ENCODE data around the gene FUT2. TPM values are rescaled to one million over a fixed set of nuclear protein-coding genes. Genes with fewer than 3 reads are reported as not detected.
"Not testable (repeated sequence)": the region's sequence is repeated elsewhere in the genome, so short reads cannot be mapped to it uniquely, and the experiment has no call there.

FUT2 gene
- total RNA-seq, 3 donors from 2014 or later: 0.14 TPM; not detected in 2

DNA sequence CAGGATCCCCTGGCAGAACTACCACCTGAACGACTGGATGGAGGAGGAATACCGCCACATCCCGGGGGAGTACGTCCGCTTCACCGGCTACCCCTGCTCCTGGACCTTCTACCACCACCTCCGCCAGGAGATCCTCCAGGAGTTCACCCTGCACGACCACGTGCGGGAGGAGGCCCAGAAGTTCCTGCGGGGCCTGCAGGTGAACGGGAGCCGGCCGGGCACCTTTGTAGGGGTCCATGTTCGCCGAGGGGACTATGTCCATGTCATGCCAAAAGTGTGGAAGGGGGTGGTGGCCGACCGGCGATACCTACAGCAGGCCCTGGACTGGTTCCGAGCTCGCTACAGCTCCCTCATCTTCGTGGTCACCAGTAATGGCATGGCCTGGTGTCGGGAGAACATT is 7.5 kb downstream of the FUT2 start:
- H3K27me3 Mint-ChIP-seq (ENCODE audit: low read depth): peaks cover 2% of the 10 kb centered on the region

DNA sequence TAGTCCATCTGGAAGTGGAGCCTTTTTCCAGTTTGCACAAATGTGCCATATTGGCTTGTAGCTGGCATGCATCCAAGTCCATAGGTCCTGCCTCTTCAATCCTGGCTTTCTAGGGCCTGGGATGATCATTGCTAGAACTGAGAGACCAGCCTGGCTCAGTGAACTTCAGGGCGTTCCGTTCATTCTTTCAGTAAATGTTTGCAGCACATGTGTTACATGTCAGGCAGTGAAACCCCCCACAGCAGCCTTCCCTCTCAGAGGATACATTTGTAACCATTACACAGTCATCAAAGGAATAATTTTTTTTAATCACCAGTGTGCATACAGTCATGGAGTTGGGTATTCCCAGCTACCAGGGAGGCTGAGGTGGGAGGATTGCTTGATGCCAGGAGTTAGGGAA is 9.7 kb downstream of the FUT2 start:
- H3K36me3 Mint-ChIP-seq (ENCODE audit: insufficient read depth): peaks cover 21% of the 10 kb centered on the region
- no peaks in the 10 kb centered on the region for H3K27me3 Mint-ChIP-seq (ENCODE audit: low read depth)
- no peaks in the 10 kb centered on the region for H3K4me1 Mint-ChIP-seq (ENCODE audit: low read depth)
- ATAC-seq (no peak), DNase-seq (no peak)
- H3K4me3 Mint-ChIP-seq: no peak overlapping the region
- H3K9me3 Mint-ChIP-seq: no peaks in the 10 kb centered on the region

More for the DNA sequence above, 7.5 kb downstream of the FUT2 start:
- Mint-ChIP-seq H3K9me3 (no peaks in the 10 kb centered on the region), H3K4me3 (no peak overlapping the region), H3K4me1 (ENCODE audit: low read depth) (no peaks in the 10 kb centered on the region), H3K36me3 (ENCODE audit: insufficient read depth) (peaks cover 21% of the 10 kb centered on the region)
- ATAC-seq (no peak), DNase-seq (no peak)

DNA sequence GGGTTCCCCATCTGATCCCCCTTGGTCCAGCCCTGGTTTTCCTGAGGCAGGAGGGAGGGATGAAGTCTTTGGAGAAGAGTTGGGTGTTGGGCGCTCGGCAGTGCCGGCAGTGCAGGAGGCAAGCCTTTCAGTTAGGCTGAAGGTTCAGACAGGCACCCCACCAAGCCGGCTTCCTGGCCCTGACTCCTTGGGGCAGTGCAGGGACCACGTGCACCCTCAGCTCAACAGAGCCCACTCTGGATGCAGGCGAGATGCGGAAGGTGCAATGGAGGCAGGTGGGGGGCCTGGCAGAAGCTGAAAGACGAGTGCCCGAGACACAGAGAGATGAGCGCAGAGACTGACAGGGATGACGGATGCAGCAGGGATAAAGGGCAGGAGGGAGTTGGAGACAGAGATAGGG is 12.7 kb downstream of the FUT2 start:
- Mint-ChIP-seq H3K4me1 (ENCODE audit: low read depth) (peaks cover under 1% of the 10 kb centered on the region), H3K36me3 (ENCODE audit: insufficient read depth) (peaks cover 12% of the 10 kb centered on the region), H3K27me3 (ENCODE audit: low read depth) (no peaks in the 10 kb centered on the region), H3K9me3 (no peaks in the 10 kb centered on the region), H3K4me3 (no peak overlapping the region)
- DNase-seq (no peak), ATAC-seq (no peak)

DNA sequence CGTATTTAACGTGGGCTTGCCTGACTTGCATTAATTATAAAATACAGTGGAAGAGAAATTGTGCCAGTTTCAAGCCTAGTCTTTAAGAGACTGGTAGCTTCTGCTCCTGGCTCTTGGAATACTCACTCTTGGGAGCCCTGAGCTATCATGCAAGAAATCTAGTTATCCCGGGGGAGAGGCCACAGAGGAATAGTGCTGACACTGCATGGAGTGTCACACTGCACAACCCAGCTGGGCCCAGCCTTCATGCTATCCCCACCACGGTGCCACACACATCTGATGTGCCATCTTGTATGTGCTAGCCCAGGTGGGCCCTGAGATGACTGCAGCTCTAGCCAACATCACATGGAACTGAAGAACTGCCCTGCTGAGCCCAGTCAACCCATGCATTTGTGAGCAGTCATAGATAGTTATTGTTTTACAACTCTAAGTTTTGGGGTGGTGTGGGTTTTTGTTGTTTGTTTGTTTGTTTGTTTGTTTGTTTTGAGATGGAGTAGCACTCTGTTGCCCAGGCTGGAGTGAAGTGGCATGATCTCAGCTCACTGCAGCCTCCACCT is 15.4 kb downstream of the FUT2 start:
- no peak overlapping the region for H3K4me3 Mint-ChIP-seq
- no peak for ATAC-seq
- H3K9me3 Mint-ChIP-seq: no peaks in the 10 kb centered on the region
- peaks cover 12% of the 10 kb centered on the region for H3K4me1 Mint-ChIP-seq (ENCODE audit: low read depth)
- H3K36me3 Mint-ChIP-seq (ENCODE audit: insufficient read depth): peaks cover 5% of the 10 kb centered on the region
- no peaks in the 10 kb centered on the region for H3K27me3 Mint-ChIP-seq (ENCODE audit: low read depth)
- no peak for DNase-seq

DNA sequence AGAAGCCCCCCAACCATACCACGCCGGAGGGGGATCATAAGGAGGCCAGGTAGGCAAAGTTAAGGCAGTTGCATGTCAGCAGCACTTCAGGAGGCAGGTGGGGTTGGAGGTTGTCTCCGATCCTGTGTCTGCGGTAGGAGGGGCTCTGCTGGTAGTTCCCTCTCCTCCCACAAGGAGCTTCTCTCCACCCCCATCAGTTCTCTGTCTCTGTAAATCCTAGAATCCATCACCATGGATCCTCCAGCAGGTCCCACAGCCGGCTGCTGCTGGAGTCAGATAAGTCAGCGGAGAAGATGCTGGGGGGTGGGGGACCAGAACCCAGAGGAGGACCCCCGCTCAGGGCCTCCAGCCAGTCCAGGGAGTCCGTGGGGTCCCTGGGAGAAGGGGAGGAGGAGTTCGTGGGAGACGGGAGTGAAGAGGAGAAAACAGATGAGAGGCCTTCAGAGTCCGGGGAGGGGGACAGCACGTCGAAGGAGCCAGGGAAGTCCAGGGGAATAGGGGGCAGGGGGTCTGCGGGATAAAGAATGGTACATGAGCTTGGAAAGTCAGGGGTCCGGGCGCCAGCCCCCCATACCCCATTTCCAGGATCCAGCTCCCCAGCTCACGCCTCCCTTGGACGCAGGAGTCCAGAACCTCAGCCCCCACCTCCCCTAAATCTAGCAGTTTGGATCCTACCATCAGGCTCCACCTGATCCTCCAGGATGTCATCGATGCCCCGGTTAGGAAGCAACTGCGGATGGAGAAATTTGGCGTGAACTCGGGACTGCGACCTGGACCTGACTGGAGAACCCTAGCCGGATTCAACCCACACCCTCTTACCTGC is 17.5 kb downstream of the FUT2 start:
- H3K9me3 Mint-ChIP-seq: no peaks in the 10 kb centered on the region
- no peak for ATAC-seq
- H3K27me3 Mint-ChIP-seq (ENCODE audit: low read depth): no peaks in the 10 kb centered on the region
- peaks cover 2% of the 10 kb centered on the region for H3K36me3 Mint-ChIP-seq (ENCODE audit: insufficient read depth)
- H3K4me1 Mint-ChIP-seq (ENCODE audit: low read depth): peaks cover 12% of the 10 kb centered on the region
- H3K4me3 Mint-ChIP-seq: peak overlapping the region; percentile 85
- no peak for DNase-seq

DNA sequence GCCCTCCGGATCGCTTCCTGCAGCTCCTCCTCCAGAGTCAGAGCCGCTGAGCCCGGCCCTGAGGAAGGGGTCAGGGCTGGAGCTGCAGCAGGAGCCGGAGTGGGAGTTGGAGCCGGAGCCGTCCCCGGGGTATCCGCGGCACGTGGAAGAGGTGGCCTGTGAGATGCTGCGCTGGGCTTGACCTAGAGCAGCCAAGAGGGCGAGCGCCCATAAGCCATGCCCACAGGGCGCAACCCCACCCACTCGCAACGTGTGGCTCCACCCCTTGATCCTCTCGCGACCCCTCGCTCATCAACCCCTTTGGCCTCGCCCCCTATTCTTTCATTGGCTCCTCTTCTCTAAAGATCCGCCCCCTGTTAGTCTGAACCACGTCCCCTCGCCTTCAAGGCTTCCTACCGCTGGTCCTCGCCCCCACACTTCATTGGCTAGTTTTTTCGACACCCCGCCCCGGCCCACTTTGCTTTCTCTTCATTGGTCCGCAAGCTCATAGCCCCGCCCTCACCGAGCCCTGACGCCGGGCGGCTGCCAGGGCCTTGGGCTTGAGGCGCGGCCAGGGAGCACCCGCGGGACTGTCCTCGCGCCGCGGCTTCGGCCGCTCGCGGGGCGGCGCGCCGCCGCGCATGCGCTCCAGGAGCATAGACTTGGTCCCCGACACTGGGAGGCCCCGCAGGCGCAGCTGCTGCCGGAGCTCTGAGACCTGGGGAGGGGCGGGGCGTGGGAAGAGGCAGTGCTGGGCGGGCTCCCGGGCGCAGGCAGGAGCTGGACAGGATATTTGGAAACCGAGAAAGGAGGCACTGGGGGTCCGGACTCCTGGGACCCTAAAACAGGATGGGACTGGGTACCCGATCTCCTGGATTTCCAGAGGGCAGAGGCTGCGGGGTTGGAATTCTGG is 18.3 kb downstream of the FUT2 start:
- Mint-ChIP-seq H3K27me3 (ENCODE audit: low read depth) (no peaks in the 10 kb centered on the region), H3K9me3 (no peaks in the 10 kb centered on the region), H3K4me3 (peak overlapping the region; percentile 85), H3K4me1 (ENCODE audit: low read depth) (peaks cover 12% of the 10 kb centered on the region), H3K36me3 (ENCODE audit: insufficient read depth) (peaks cover 2% of the 10 kb centered on the region)
- DNase-seq (peak; percentile 93), ATAC-seq (peak; percentile 94)

DNA sequence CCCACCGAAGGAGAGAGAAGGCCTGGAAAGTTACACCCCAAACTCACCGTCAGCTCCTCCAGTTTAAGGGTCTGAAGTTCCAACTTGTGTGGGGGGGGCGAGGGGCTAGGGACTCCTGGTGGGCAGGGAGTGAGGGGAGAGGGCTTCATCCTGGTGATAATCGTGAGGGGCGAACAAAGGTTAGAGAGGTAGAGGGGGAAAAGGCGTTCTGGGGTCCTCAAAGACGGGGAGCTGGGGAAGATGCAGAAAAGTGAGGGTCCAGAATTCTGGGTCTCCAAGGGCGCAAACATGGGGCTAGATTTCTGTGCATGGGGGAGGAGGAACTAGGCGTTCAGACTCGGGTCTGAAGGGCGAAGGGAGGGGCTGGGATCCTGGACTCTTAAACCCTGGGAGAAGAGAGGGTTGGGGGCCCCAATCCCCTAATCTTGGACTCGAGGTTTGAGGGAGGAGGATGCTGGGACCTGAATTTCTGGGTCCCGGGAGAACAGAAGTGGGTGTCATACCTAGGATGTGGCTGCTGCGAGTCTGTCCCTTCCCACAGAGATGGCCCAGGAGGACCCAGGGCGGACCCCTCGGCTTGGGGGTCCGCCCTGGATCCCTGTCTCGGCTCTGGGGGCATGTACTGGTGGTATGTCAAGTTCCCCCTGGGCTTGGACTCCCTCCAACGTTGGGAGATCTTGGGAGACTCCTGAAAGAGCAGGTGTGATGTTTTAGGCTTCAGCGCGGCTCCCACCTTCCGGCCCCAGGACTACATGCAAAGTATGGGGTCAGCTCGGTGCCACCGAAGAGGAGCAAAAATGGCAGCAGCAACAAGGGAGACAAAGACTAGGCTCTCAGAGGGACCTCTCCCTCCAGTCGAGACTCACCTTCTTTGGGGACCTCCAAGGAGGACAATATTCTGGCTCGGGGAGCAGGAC is 19.2 kb downstream of the FUT2 start:
- no peaks in the 10 kb centered on the region for H3K27me3 Mint-ChIP-seq (ENCODE audit: low read depth)
- DNase-seq (no peak), ATAC-seq (no peak)
- H3K4me3 Mint-ChIP-seq: peak overlapping the region; percentile 85
- H3K9me3 Mint-ChIP-seq: no peaks in the 10 kb centered on the region
- H3K4me1 Mint-ChIP-seq (ENCODE audit: low read depth): peaks cover 12% of the 10 kb centered on the region
- peaks cover 2% of the 10 kb centered on the region for H3K36me3 Mint-ChIP-seq (ENCODE audit: insufficient read depth)

DNA sequence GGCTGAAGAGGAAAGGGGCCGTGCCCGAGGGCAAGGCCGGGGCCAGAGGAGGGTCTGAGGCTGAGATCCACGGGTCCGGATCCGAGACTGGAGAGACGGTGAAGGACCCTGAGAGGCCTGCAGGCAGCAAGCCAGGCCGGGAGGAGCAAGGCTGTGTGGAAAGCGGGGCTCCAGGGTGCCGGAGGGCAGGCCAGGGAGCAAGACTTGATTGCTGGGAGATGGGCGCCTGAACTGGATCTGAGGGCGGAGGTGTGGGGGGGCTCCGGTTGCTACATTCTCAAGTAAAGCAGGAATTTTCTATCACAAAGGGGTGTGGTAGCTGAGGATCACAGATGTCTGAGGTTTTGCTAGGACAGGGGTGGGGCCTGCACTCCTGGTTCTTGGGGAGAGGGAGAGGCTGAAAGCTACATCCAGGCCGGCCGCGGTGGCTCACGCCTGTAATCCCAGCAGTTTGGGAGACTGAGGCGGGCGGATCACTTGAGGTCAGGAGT is 20.0 kb downstream of the FUT2 start:
- Mint-ChIP-seq H3K36me3 (ENCODE audit: insufficient read depth) (peaks cover 2% of the 10 kb centered on the region), H3K4me3 (peak overlapping the region; percentile 31), H3K27me3 (ENCODE audit: low read depth) (no peaks in the 10 kb centered on the region), H3K9me3 (no peaks in the 10 kb centered on the region), H3K4me1 (ENCODE audit: low read depth) (peaks cover 13% of the 10 kb centered on the region)
- ATAC-seq: no peak
- DNase-seq: no peak

DNA sequence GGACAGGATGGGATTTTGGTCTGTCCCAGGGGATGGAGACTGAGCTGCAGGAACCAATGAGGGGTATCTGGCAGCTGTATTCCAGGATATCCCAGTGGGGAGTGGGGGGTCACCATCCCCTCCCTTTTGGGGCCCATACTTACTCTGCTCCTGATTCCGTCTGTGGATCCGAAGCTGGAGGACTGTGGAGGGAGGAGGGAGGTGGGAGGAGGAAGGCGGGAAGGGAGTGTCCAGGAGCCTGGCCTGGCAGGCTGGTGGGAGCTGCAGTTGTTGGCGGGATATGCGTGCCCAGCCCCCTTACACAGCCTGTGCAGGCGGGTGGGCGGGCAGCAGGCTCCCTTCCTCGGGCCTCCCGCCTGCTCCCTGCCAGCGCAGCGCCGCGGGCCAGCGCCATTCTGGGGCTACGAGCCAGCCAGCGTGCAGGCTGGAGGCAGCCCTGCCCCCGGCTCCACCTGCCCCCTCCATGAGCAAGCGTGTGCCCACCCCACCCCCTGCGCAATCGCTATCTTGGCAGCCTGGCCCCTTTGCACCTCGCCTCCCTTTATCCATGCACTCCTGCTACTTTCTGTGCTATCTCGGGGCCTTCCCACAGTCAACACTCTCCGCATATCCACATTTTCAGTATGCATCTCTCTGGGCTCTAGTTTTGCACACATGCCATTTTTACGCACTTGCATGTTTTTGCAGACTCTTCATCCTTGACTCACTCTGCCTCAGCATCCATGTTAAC is 21.0 kb downstream of the FUT2 start:
- Mint-ChIP-seq H3K4me1 (ENCODE audit: low read depth) (peaks cover 19% of the 10 kb centered on the region), H3K4me3 (no peak overlapping the region), H3K9me3 (no peaks in the 10 kb centered on the region), H3K36me3 (ENCODE audit: insufficient read depth) (no peaks in the 10 kb centered on the region), H3K27me3 (ENCODE audit: low read depth) (no peaks in the 10 kb centered on the region)
- DNase-seq: no peak
- no peak for ATAC-seq

DNA sequence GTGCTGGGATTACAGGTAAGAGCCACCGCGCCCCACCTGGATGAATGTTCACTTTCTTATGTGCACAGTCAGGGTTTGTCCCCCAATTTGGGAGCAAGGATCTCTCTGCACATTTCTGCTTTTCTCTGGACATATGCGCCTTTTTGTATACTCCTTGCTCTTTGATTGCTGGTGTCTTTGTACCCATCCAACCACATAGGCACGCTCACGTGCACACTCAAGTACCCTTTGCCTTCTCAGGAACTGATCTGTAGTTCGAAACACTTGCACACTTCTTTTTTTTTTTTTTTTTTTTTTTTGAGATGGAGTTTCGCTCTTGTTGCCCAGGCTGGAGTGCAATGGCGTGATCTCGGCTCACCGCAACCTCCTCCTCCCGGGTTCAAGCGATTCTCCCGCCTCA is 22.3 kb downstream of the FUT2 start:
- not testable (repeated sequence) for H3K36me3 Mint-ChIP-seq (ENCODE audit: insufficient read depth); H3K27me3 Mint-ChIP-seq (ENCODE audit: low read depth); ATAC-seq; H3K4me3 Mint-ChIP-seq; DNase-seq; H3K9me3 Mint-ChIP-seq
- H3K4me1 Mint-ChIP-seq (ENCODE audit: low read depth): peaks cover 19% of the 10 kb centered on the region

DNA sequence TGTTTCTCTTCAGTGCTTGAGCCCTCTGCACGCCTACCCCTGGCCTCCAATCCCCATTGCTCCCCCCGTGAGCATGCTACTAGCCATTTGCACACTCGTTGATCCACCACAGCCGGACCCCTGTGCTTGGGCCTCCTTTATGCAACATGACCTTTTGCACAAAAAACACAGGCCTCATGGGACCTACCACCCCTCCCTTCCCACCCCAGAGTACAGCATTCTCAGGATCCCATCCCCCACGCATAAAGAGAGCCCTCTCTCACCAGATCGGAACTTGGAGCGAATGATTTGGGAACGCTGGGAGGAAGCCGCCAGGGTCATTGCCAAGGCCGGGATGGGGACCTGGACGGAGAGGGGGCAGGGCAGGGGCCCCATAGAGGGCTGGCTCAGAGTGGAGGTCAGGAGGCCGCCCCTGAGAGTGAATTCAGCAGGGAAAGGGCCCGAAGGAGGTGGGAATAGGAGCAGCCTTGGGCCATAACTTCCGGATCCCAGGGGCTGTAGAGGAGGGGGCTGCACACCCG is 23.0 kb downstream of the FUT2 start:
- DNase-seq (no peak), ATAC-seq (no peak)
- Mint-ChIP-seq H3K36me3 (ENCODE audit: insufficient read depth) (no peaks in the 10 kb centered on the region), H3K4me1 (ENCODE audit: low read depth) (peaks cover 15% of the 10 kb centered on the region), H3K4me3 (peak overlapping the region; percentile 29), H3K9me3 (no peaks in the 10 kb centered on the region), H3K27me3 (ENCODE audit: low read depth) (no peaks in the 10 kb centered on the region)

DNA sequence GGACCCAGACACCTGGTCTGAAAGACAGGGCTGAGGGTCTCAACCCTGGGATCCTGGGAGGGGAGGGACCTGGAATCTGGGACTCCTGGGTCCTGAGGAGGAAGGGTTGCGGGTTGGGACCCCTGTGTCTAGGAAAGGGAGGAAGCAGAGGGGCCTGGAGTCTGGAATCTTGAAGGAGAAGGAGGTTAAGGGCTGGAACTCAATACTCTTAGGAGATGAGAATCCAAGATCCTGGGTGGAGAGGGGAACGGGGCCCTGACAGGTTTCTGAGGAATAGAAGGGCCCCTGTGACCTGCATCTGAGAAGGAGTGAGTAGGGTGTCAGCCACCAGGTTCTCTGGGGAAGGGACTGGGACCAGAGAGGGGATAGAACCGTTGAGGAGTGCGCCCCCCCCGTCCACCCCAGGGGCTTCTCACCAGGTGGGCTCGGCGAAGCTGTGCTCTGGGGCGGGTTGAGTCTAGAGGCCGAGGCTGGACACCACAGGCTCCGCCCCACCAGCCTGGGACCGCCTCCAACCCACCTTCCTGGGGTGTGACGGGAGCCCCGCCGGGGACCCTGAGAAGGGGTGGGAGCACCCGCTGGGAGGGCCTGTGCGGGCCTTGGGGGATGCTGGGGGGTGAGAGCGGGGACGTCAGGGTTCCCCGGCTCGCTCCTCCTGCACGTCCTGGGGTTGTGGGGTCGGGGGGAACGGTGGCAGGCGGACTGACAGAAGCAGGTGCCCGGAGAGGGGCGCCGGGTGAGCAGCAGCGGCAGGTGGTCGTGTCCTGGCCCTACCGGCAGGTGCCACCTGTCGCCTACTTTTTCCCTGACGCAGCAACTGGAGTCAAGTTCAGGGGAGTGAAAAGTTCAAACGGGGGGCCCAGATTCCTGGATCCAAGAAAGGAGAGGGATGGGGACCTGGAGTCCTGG is 23.7 kb downstream of the FUT2 start, which contains the start of gene MAMSTR:
MAMSTR (minus strand) TSS at position 463 of the 909 bp plus-strand sequence. CDS start 694 bp downstream, outside the sequence.
- no peaks in the 10 kb centered on the region for H3K27me3 Mint-ChIP-seq (ENCODE audit: low read depth)
- H3K9me3 Mint-ChIP-seq: no peaks in the 10 kb centered on the region
- DNase-seq (no peak), ATAC-seq (no peak)
- peak within 1 kb of the TSS; percentile 87 for H3K4me3 Mint-ChIP-seq
- H3K36me3 Mint-ChIP-seq (ENCODE audit: insufficient read depth): no peaks in the 10 kb centered on the region
- peaks cover 12% of the 10 kb centered on the region for H3K4me1 Mint-ChIP-seq (ENCODE audit: low read depth)

Measured in activated T-cell treated with anti-CD3 and anti-CD28 coated beads, Interleukin-2, amount 50 U/mL, for 4 hours (primary cell).